Spleen (tissue), 11 donors: ENCODE measurements around the gene RAB40C. TPM values are rescaled to one million over a fixed set of nuclear protein-coding genes. Genes with fewer than 3 reads are reported as not detected.

Experiments
- DNase-seq: peaks from one replicate; pipeline ENCODE4 v3.0.0-alpha.2; 2020
- H3K27ac ChIP-seq, 8 donors: fragments of 200-600 bp; sonication (generic) in 7 of 8; 1 replicate in 4 of 8; 2 replicates in 4 of 8; pipeline versions ENCODE4 v1.5.0 to v1.8.0; 2016 to 2021; ENCODE audit warnings: inconsistent platforms in 4 of 8, mild to moderate bottlenecking in 4 of 8, moderate library complexity in 1 of 8
- H3K27me3 ChIP-seq, 7 donors: fragments of 200-600 bp; sonication (generic) in 6 of 7; replicated peaks in 1 of 7; 1 replicate in 4 of 7; 2 replicates in 3 of 7; pipeline versions ENCODE4 v1.5.0 to v1.8.0; 2016 to 2021; ENCODE audit warnings: inconsistent platforms in 3 of 7, mild to moderate bottlenecking in 1 of 7
- H3K36me3 ChIP-seq, 6 donors: fragments of 200-600 bp; sonication (generic) in 5 of 6; 1 replicate in 4 of 6; 2 replicates in 2 of 6; pipeline versions ENCODE4 v1.5.0 to v1.8.0; 2016 to 2021; ENCODE audit warnings: inconsistent platforms in 2 of 6
- H3K4me1 ChIP-seq, 6 donors: fragments of 200-600 bp; sonication (generic) in 5 of 6; 1 replicate in 3 of 6; 2 replicates in 3 of 6; pipeline versions ENCODE4 v1.5.0 to v1.8.0; 2016 to 2021; ENCODE audit warnings: inconsistent platforms in 3 of 6
- H3K4me3 ChIP-seq, 8 donors: fragments of 200-600 bp; sonication (generic) in 7 of 8; 1 replicate in 4 of 8; 2 replicates in 4 of 8; pipeline versions ENCODE4 v1.5.0 to v1.8.0; 2016 to 2021; ENCODE audit warnings: inconsistent platforms in 4 of 8, mild to moderate bottlenecking in 4 of 8, moderate library complexity in 2 of 8
- H3K9me3 ChIP-seq, 8 donors: fragments of 200-600 bp; sonication (generic) in 7 of 8; 1 replicate in 4 of 8; 2 replicates in 4 of 8; pipeline versions ENCODE4 v1.5.0 to v1.8.0; 2016 to 2021; ENCODE audit warnings: inconsistent platforms in 4 of 8
- CTCF ChIP-seq, 11 experiments: fragments of 200-600 bp in 7 of 11; fragments of 450-650 bp in 4 of 11; sonication (generic) in 4 of 11; IDR thresholded peaks in 8 of 11; conservative IDR thresholded peaks in 3 of 11; 1 replicate in 7 of 11; 2 replicates in 4 of 11; pipeline versions ENCODE4 v1.4.0 to v1.8.0; 2016 to 2021; ENCODE audit warnings: antibody characterized with exemption in 11 of 11, inconsistent platforms in 4 of 11, mild to moderate bottlenecking in 1 of 11
- POLR2A ChIP-seq, 3 donors: fragments of 450-650 bp; IDR thresholded peaks; one replicate each; pipeline ENCODE4 v1.5.1; 2017; ENCODE audit warnings: antibody characterized with exemption in 3 of 3, mild to moderate bottlenecking in 1 of 3
- POLR2AphosphoS5 ChIP-seq, 3 donors: sonication (generic); formaldehyde crosslinking; IDR thresholded peaks; one replicate each; pipeline ENCODE4 v1.5.1; 2017; ENCODE audit warnings: antibody characterized with exemption in 3 of 3
- WGBS, 5 donors: extraction: QIAGEN DNeasy Blood & Tissue Kit in 3 of 5; methylation state at CpG; one replicate each; pipeline versions ENCODE4 v1.1.5 to v1.1.7; 2013 to 2018; 5-methylcytosine and 5-hydroxymethylcytosine counted together
- intact Hi-C: fragments of 100-400 bp; cut with DNase I; formaldehyde crosslinking; loops from one replicate; pipeline ENCODE4 v1.15.0; 2023; ENCODE audit warnings: low total_unique reads
- polyA plus RNA-seq, 3 donors: library from polyadenylated mRNA; stranded (reverse); fragments of 200-250 nt; gene quantifications; one replicate each; pipeline ENCODE4 v1.2.1, GENCODE V29; 2013
- total RNA-seq, 7 donors: library from RNA; depleted of rRNA in 3 of 7; stranded (reverse); fragments of >200 nt in 3 of 7; fragmentation: NEBNext Ultra II Directional in 4 of 7; extraction: Animal tissue kit (Norgen Biotek cat#: 25700) in 4 of 7; gene quantifications; one replicate each; pipeline versions ENCODE4 v1.1.0 to v1.2.1, GENCODE V29; 2016 to 2021
- donor health status: healthy with polysubstance abuse.
- donor health status: DM: no; HTN: no; CAD: no; lungs with moderate emphysema.
- donor health status: DM: no; HTN: no; CAD: no.
- donor health status: Bipolar disorder and iron deficiency.
- donor health status: healthy.
- donor health status: DM: no; HTN: no; CAD: no.
- donor health status: DM: yes; HTN: yes; CAD: no.

The RAB40C gene
- total and polyA plus RNA-seq, 10 donors = 8.1 to 21.6 (median 15.2) TPM

DNA sequence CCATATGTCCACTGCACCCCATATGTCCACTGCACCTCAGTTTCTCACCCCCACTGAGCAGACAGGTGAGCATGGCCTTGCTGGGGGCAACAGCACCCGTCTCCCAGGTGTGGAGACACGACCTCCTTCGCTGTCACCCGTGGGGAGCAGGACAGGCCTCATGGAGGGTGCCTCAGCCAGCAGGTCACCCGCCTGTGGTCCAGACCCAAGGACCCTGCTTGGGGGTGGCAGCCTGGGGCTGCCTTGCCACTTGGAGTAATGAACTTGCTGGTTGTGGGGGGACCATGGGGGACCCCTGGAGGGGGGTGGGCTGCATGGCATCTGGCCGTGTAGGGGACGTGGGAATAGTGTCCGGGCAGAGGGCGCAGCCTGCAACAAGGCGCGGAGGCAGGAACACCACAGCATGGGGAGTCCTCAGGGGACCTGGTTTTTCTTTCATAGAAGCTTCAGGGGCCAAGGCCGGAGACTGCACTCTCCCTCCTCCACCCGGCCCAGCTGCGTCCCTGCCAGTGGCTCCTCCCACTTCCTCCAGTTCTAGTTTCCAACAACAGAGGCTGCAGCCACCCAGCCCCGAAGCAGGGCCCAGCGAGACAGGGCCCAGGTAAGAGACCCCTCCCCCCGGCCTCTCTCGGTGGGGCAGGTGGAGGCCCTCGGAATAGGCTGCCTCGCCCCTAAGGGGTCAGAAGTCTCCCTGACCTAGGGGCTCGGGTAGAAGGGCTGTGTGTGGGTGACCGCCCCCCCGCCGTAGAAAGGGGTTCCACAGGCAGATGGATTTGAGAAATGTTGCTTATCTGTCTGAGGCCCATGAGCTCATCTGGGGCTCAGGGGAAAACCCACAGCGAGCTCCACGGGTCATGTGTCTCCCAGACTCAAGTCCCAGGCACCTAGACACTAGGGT lies 23.1 kb upstream of the RAB40C start, which contains the start of gene NHLRC4:
Gene NHLRC4, plus strand, starts transcription at position 531 of the 898 bp plus-strand sequence. CDS start 1,043 bp downstream, outside the sequence.
- TF ChIP-seq POLR2AphosphoS5 (IDR thresholded peaks at IDR 0.05) (peak; percentile 55 to 80 (median 64)), POLR2A (IDR thresholded peaks at IDR 0.05) (no peak), CTCF (IDR thresholded peaks at IDR 0.05 in 8 of 11, conservative IDR thresholded peaks at IDR 0.05 in 3 of 11) (peak in 3 of 11 experiments; percentile 7 to 29 (median 16))
- 4 to 26% (median 22%) methylated on average over 10 to 26 of the region's 26 CpGs for WGBS, 5 donors
- no peaks in the 10 kb centered on the region for H3K9me3 ChIP-seq
- no peaks in the 10 kb centered on the region for H3K36me3 ChIP-seq
- H3K4me3 ChIP-seq = peak within 1 kb of the TSS; percentile 20 to 67 (median 37)
- DNase-seq = peak; percentile 94
- H3K27ac ChIP-seq = peak within 1 kb of the TSS; percentile 51 to 88 (median 80)
- intact Hi-C loops = no loop called here
- peaks cover 0 to 6% (median 4%) of the 10 kb centered on the region in 7 donors for H3K27me3 ChIP-seq
- peaks cover 39 to 67% (median 51%) of the 10 kb centered on the region in 6 donors for H3K4me1 ChIP-seq

DNA sequence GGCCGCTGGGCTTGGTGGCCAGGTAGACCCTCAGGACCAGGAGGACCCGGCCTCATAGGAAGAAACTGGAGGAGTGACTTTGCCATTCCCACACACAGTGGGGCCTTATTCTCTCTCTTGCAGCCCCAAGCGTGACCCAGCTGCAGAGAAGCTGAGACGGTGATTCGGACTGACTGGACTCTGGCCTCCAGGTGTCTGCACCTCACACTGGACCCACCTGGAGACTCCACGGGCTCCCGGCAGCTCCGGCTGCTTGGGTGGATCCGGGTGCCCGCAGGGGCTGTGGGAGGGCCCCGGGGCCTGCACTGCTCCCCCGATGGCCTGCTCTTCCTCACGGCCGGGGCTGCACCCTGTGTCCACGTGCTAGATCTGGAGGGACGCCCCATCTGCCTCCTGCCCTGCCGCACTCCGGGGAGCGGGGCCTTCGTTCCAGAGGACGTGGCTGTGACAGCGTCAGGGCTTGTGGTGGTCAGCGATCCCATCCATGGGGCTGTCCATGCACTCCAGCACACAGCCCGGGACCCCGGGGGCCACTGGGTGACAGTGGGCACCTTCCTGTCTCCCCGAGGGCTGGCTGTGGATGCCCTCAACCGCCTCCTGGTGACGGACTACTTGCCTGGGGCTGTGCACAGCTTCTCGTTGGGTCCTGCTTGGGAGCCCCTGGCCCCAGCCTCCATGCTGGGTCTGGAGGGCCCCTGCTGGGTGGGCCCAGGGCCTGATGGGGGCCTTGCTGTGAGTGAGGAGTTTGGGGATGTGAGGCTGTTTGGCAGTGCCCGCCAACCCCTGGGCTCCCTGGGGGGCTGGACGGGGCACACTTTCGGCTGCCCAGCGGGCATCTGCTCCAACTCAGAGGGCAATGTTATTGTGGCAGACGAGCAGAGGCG lies 22.3 kb upstream of the RAB40C start:
- no peak for DNase-seq
- intact Hi-C loops = no loop called here
- Histone ChIP-seq H3K36me3 (peaks cover 0 to 8% (median 0%) of the 10 kb centered on the region in 6 donors), H3K27me3 (no peaks in the 10 kb centered on the region), H3K9me3 (no peaks in the 10 kb centered on the region), H3K4me1 (peaks cover 39 to 76% (median 51%) of the 10 kb centered on the region in 6 donors), H3K27ac (peak overlapping the region; percentile 51 to 88 (median 80)), H3K4me3 (peak overlapping the region in 7 of 8 donors; percentile 26 to 67 (median 38))
- TF ChIP-seq CTCF (IDR thresholded peaks at IDR 0.05 in 8 of 11, conservative IDR thresholded peaks at IDR 0.05 in 3 of 11) (no peak), POLR2A (IDR thresholded peaks at IDR 0.05) (no peak), POLR2AphosphoS5 (IDR thresholded peaks at IDR 0.05) (no peak)
- WGBS, 5 donors = 80 to 95% (median 92%) methylated on average over 10 to 35 of the region's 35 CpGs

DNA sequence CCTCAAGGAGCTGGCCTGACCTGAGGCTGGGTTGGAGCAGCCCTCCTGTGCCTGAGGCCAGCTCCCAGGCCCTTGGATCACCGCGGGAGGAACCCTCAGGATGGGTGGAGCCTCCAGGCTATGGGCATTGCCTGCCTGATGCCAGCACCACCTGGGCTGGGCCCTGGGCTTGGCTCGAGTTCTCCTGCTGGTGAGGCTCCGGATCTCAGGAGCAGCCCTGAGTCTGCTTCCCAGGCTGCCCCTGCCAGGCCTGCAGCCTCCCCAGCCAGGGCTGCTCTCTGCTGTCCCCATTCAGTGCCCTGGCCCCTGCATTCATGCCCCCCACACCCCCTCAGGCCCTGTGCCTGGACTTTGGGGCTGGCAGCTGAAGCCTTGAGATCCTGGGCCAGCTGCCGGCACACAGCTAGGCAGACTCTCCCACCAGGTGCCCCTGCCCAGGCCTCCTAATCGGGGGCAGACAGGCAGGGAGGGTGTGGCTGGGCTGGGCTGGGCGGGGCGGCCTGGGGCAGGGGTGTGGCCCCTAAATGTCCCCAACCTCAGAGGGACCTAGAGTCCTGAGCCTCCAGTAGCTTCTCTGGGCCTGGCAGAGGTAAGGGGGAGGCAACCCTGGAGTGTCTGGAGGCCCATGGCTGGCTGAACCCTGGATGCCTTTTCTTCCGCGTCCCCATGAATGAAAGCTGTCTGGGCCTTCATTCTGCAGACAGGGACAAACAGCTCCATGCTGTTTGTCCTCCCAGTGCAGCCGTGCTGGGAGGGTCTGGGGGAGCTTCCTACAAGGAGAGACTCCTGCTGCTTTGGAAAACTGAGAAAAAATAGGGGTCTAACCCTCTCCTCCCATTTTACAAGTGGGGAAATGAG lies 21.2 kb upstream of the RAB40C start:
- Histone ChIP-seq H3K27me3 (no peaks in the 10 kb centered on the region), H3K9me3 (no peaks in the 10 kb centered on the region), H3K4me1 (peaks cover 39 to 82% (median 51%) of the 10 kb centered on the region in 6 donors), H3K4me3 (peak overlapping the region in 5 of 8 donors; percentile 90 to 99 (median 95)), H3K27ac (peak overlapping the region; percentile 77 to 88 (median 86)), H3K36me3 (peaks cover 0 to 18% (median 0%) of the 10 kb centered on the region in 6 donors)
- intact Hi-C loops = no loop called here
- no peak for DNase-seq
- 64 to 87% (median 78%) methylated on average over 5 to 11 of the region's 11 CpGs for WGBS, 5 donors
- TF ChIP-seq CTCF (IDR thresholded peaks at IDR 0.05 in 8 of 11, conservative IDR thresholded peaks at IDR 0.05 in 3 of 11) = no peak
- TF ChIP-seq POLR2AphosphoS5 (IDR thresholded peaks at IDR 0.05) = no peak
- TF ChIP-seq POLR2A (IDR thresholded peaks at IDR 0.05) = no peak
